GM10266 (cell line): ENCODE results near the gene TFEC.
"Not testable (repeated sequence)": the region's sequence is repeated elsewhere in the genome, so short reads cannot be mapped to it uniquely, and the experiment has no call there.

Source experiments
- DNase-seq: peaks from one replicate; pipeline ENCODE4 v3.0.0; 2012; ENCODE audit errors: extremely low spot score
- CTCF ChIP-seq: IDR thresholded peaks from 2 replicates; pipeline ENCODE4 v1.5.1; 2012; ENCODE audit warnings: mild to moderate bottlenecking, low read depth; ENCODE audit not compliant: control insufficient read depth, insufficient read depth; ENCODE audit errors: missing control alignments

Gene TFEC

GRCh38 chr7:116030651-116031276 lies at the start of gene TFEC:
TSS of gene TFEC (minus strand) at chr7:116030763. CDS start at chr7:115984441, 46,322 bp downstream.
- no peak for TF ChIP-seq CTCF
- DNase-seq, result no peak

- TF ChIP-seq CTCF, result no peak
Measured at GRCh38 chr7:116075351-116076145, 45.0 kb upstream of the TFEC start.

GRCh38 chr7:116071629-116072028 lies 41.1 kb upstream of the TFEC start:
- no peak for TF ChIP-seq CTCF
- no peak for DNase-seq

More at GRCh38 chr7:116075351-116076145, 45.0 kb upstream of the TFEC start:
- DNase-seq, result no peak

GRCh38 chr7:116064179-116064578 lies 33.6 kb upstream of the TFEC start:
- TF ChIP-seq CTCF, result no peak
- DNase-seq, result no peak

- no peak for TF ChIP-seq CTCF
Measured at GRCh38 chr7:116062666-116063065, 32.1 kb upstream of the TFEC start.

GRCh38 chr7:116052006-116052405 lies 21.4 kb upstream of the TFEC start:
- no peak for TF ChIP-seq CTCF
- no peak for DNase-seq

More at GRCh38 chr7:116062666-116063065, 32.1 kb upstream of the TFEC start:
- no peak for DNase-seq

GRCh38 chr7:116047261-116047660 lies 16.7 kb upstream of the TFEC start:
- DNase-seq, result not testable (repeated sequence)
